Endothelial cell of umbilical vein (primary cell): ENCODE results near the gene S100A3. TPM values are rescaled to one million over a fixed set of nuclear protein-coding genes. Genes with fewer than 3 reads are reported as not detected.

Experiments
- BruUV-seq: library from RNA; stranded (reverse); fragments of 400-500 nt; replicated peaks from 2 replicates; lab custom pipeline; 2021; lab: Mats Ljungman, UMichigan
- CTCF ChIA-PET: fragments of 300-600, 350-600 bp; sonication (Branson Sonifier 250); formaldehyde crosslinking; loops from one replicate; lab custom pipeline; 2021; ENCODE audit warnings: antibody characterized with exemption, inconsistent platforms; lab: Charles Lee
- POLR2A ChIA-PET: fragments of 300-600, 350-600 bp; sonication (Branson Sonifier 250); formaldehyde crosslinking; loops from one replicate; lab custom pipeline; 2021; ENCODE audit warnings: antibody characterized with exemption, inconsistent platforms; lab: Charles Lee
- DNase-seq: peaks from one replicate; pipeline ENCODE4 v3.0.0-alpha.2; 2011; ENCODE audit warnings: low read depth, low spot score
- FAIRE-seq: peaks from 2 replicates; lab custom pipeline; 2011; peaks lifted over from hg19 to GRCh38; lab: Jason Lieb, UNC
- H2AFZ ChIP-seq: 2 replicates; pipeline ENCODE4 v1.6.0; 2012; ENCODE audit warnings: low read depth, low read length, control low read depth, inconsistent platforms
- H3K27ac ChIP-seq: 2 replicates; pipeline ENCODE4 v1.5.1; 2011; ENCODE audit warnings: low read depth, mild to moderate bottlenecking, control low read depth, low read length, moderate library complexity; ENCODE audit not compliant: insufficient read depth
- H3K27me3 ChIP-seq, 2 experiments: 2 replicates each; pipeline versions ENCODE4 v1.6.0 to v1.6.1; 2011; ENCODE audit warnings: low read length in 2 of 2, mixed read lengths in 1 of 2; ENCODE audit not compliant: control insufficient read depth in 2 of 2, insufficient read depth in 2 of 2
- H3K36me3 ChIP-seq, 2 experiments: 2 replicates in 1 of 2; 3 replicates in 1 of 2; pipeline ENCODE4 v1.5.1; 2011; ENCODE audit warnings: low read length in 2 of 2, mild to moderate bottlenecking in 1 of 2, moderate library complexity in 1 of 2; ENCODE audit not compliant: control insufficient read depth in 2 of 2, insufficient read depth in 2 of 2; ENCODE audit errors: extremely low read depth in 1 of 2
- H3K4me1 ChIP-seq: 3 replicates; pipeline ENCODE4 v1.5.1; 2011; ENCODE audit warnings: mild to moderate bottlenecking, low read length; ENCODE audit not compliant: control insufficient read depth, insufficient read depth; ENCODE audit errors: extremely low read depth
- H3K4me2 ChIP-seq: 2 replicates; pipeline ENCODE4 v1.6.1; 2011; ENCODE audit warnings: low read length, control low read depth, mixed read lengths; ENCODE audit not compliant: insufficient read depth
- H3K4me3 ChIP-seq, 3 experiments: fragments of 200-600 bp in 1 of 3; sonication (generic), shearing (Covaris generic) in 1 of 3; replicated peaks in 1 of 3; 2 replicates each; pipeline ENCODE4 v1.5.1; 2011 to 2016; ENCODE audit warnings: control low read depth in 3 of 3, low read length in 3 of 3, mild to moderate bottlenecking in 2 of 3, inconsistent platforms in 1 of 3, low read depth in 1 of 3, moderate library complexity in 1 of 3; ENCODE audit not compliant: insufficient read depth in 1 of 3
- H3K79me2 ChIP-seq: 2 replicates; pipeline ENCODE4 v1.6.0; 2012; ENCODE audit warnings: low read length, inconsistent platforms; ENCODE audit not compliant: control insufficient read depth, insufficient read depth
- H3K9ac ChIP-seq: replicated peaks from 2 replicates; pipeline ENCODE3; 2011; ENCODE audit warnings: low read length, control low read depth; ENCODE audit not compliant: insufficient read depth; ENCODE audit errors: extremely low read depth
- H3K9me1 ChIP-seq: replicated peaks from 3 replicates; pipeline ENCODE4 v1.6.0; 2011; ENCODE audit warnings: mild to moderate bottlenecking, low read length; ENCODE audit not compliant: control insufficient read depth, insufficient read depth; ENCODE audit errors: extremely low read depth
- H3K9me3 ChIP-seq: replicated peaks from 2 replicates; pipeline ENCODE4 v1.5.1; 2012; ENCODE audit warnings: low read length, inconsistent platforms; ENCODE audit not compliant: control insufficient read depth, insufficient read depth
- H4K20me1 ChIP-seq: replicated peaks from 2 replicates; pipeline ENCODE3; 2011; ENCODE audit warnings: mild to moderate bottlenecking, low read length; ENCODE audit not compliant: control insufficient read depth, insufficient read depth; ENCODE audit errors: extremely low read depth
- EZH2 ChIP-seq: IDR thresholded peaks from 2 replicates; pipeline ENCODE4 v1.6.1; 2012; ENCODE audit warnings: borderline replicate concordance, low read depth, mild to moderate bottlenecking, moderate library complexity, low read length, inconsistent platforms; ENCODE audit not compliant: severe bottlenecking
- FOS ChIP-seq: IDR thresholded peaks from 2 replicates; pipeline ENCODE4 v1.6.1; 2011; ENCODE audit warnings: mild to moderate bottlenecking, low read length, moderate library complexity, borderline replicate concordance; ENCODE audit not compliant: insufficient read depth
- GATA2 ChIP-seq: IDR thresholded peaks from 2 replicates; pipeline ENCODE4 v1.7.0; 2011; ENCODE audit warnings: low read depth, mild to moderate bottlenecking, moderate library complexity, mixed read lengths, low read length; ENCODE audit not compliant: insufficient read length, insufficient read depth
- JUN ChIP-seq: IDR thresholded peaks from 2 replicates; pipeline ENCODE4 v1.6.1; 2011; ENCODE audit warnings: borderline replicate concordance, low read depth; ENCODE audit not compliant: insufficient read length, insufficient read depth
- MAX ChIP-seq: IDR thresholded peaks from 2 replicates; pipeline ENCODE4 v1.6.1; 2011; ENCODE audit not compliant: insufficient read depth, insufficient read length
- MYC ChIP-seq: IDR thresholded peaks from one replicate; pipeline ENCODE4 v1.6.1; 2011; ENCODE audit warnings: mild to moderate bottlenecking, low read depth, low read length
- POLR2A ChIP-seq: IDR thresholded peaks from 2 replicates; pipeline ENCODE4 v1.6.1; 2012; ENCODE audit warnings: low read depth, mild to moderate bottlenecking, control low read depth, low read length
- POLR2AphosphoS5 ChIP-seq: IDR thresholded peaks from 2 replicates; pipeline ENCODE4 v1.6.1; 2012; ENCODE audit warnings: low read depth, mild to moderate bottlenecking, control low read depth, low read length, moderate library complexity; ENCODE audit not compliant: insufficient read depth
- dilution Hi-C: fragments of 300-500 bp; cut with MboI; formaldehyde crosslinking; loops from one replicate; pipeline ENCODE4 v1.15.0; 2019; ENCODE audit warnings: low sequenced_read_pairs; ENCODE audit not compliant: extremely low pct_ligation_motif_present
- intact Hi-C: fragments of 100-400 bp; cut with micrococcal nuclease; formaldehyde crosslinking; loops from one replicate; pipeline ENCODE4 v1.10.0; 2022
- polyA plus RNA-seq, 4 experiments: library from polyadenylated mRNA; depleted of rRNA in 3 of 4; stranded (reverse) in 3 of 4; unstranded in 1 of 4; fragments of >200 nt; gene quantifications; 2 replicates each; pipeline versions ENCODE4 v1.2.1 to v1.2.3, GENCODE V29; 2011 to 2012; ENCODE audit warnings: missing spikeins in 1 of 4
- total RNA-seq: library from RNA; stranded (reverse); gene quantifications from 2 replicates; pipeline ENCODE4 v1.2.3, GENCODE V29; 2021
- TF ChIP-seq, protein P1 (sequence below), 2 donors: IDR thresholded peaks; 1 replicate in 1 of 2; 2 replicates in 1 of 2; pipeline ENCODE4 v1.5.1; 2011; ENCODE audit warnings: low read length in 2 of 2, mild to moderate bottlenecking in 2 of 2, moderate library complexity in 2 of 2, control low read depth in 1 of 2, inconsistent platforms in 1 of 2, low read depth in 1 of 2; ENCODE audit not compliant: insufficient read depth in 1 of 2; ENCODE audit errors: extremely low read depth in 1 of 2

S100A3 gene
- total and polyA plus RNA-seq, 2 donors (not counting 3 experiments of a cell fraction or from before 2014, with no cell fraction given): 0.42 to 1.3 TPM

GRCh38 chr1:153556348-153556747 is 7.3 kb upstream of the S100A3 start:
- intact Hi-C loops: no loop called here
- dilution Hi-C loops: no loop called here
- Histone ChIP-seq H3K79me2 (no peaks in the 10 kb centered on the region), H3K27me3 (no peaks in the 10 kb centered on the region), H3K27ac (no peak overlapping the region), H2AFZ (no peak overlapping the region), H3K9me1 (no peaks in the 10 kb centered on the region), H3K4me1 (peaks cover 6% of the 10 kb centered on the region), H4K20me1 (no peaks in the 10 kb centered on the region), H3K4me3 (no peak overlapping the region), H3K36me3 (no peaks in the 10 kb centered on the region), H3K9me3 (no peaks in the 10 kb centered on the region), H3K9ac (no peak overlapping the region), H3K4me2 (no peak overlapping the region)
- ChIA-PET POLR2A (no interaction called here), CTCF (no interaction called here)
- no TSS peak for BruUV-seq
- DNase-seq: no peak
- no peak for FAIRE-seq
- no peak for TF ChIP-seq FOS
- TF ChIP-seq MAX: no peak
- TF ChIP-seq, protein P1, sequence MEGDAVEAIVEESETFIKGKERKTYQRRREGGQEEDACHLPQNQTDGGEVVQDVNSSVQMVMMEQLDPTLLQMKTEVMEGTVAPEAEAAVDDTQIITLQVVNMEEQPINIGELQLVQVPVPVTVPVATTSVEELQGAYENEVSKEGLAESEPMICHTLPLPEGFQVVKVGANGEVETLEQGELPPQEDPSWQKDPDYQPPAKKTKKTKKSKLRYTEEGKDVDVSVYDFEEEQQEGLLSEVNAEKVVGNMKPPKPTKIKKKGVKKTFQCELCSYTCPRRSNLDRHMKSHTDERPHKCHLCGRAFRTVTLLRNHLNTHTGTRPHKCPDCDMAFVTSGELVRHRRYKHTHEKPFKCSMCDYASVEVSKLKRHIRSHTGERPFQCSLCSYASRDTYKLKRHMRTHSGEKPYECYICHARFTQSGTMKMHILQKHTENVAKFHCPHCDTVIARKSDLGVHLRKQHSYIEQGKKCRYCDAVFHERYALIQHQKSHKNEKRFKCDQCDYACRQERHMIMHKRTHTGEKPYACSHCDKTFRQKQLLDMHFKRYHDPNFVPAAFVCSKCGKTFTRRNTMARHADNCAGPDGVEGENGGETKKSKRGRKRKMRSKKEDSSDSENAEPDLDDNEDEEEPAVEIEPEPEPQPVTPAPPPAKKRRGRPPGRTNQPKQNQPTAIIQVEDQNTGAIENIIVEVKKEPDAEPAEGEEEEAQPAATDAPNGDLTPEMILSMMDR (IDR thresholded peaks at IDR 0.05; ENCODE audit: extremely low read depth in 1 of 2, insufficient read depth in 1 of 2, low read depth in 1 of 2, low read length in 2 of 2): no peak
- no peak for TF ChIP-seq POLR2A
- no peak for TF ChIP-seq JUN
- no peak for TF ChIP-seq EZH2
- no peak for TF ChIP-seq MYC
- TF ChIP-seq POLR2AphosphoS5: no peak
- no peak for TF ChIP-seq GATA2
